Natural killer cell treated with Interleukin-12 subunit alpha and Interleukin-12 subunit beta and Interleukin-15 and Interleukin-18, amount 100 ng/mL, for 72 hours (primary cell): ENCODE results near the gene RUFY1. TPM values are rescaled to one million over a fixed set of nuclear protein-coding genes. Genes with fewer than 3 reads are reported as not detected.
"Not testable (repeated sequence)": the region's sequence is repeated elsewhere in the genome, so short reads cannot be mapped to it uniquely, and the experiment has no call there.

Source experiments
- ATAC-seq, 2 donors: fragments of 150-1000 bp; cut with Tn5 transposase in 1 of 2; sonication (Bioruptor Pico), chemical (Tn5 transposase) in 1 of 2; 2 replicates each; pipeline ENCODE4 v1.10.0; 2021
- DNase-seq: peaks from one replicate; pipeline ENCODE4 v3.0.0; 2022; ENCODE audit warnings: low spot score
- H3K27ac Mint-ChIP-seq, 2 donors: 1 replicate in 1 of 2; 2 replicates in 1 of 2; pipeline ENCODE4 v1.8.0; 2022; ENCODE audit warnings: mixed read lengths in 2 of 2, mild to moderate bottlenecking in 1 of 2, moderate library complexity in 1 of 2
- H3K27me3 Mint-ChIP-seq, 2 donors: 1 replicate in 1 of 2; 2 replicates in 1 of 2; pipeline ENCODE4 v1.8.0; 2022; ENCODE audit warnings: mixed read lengths in 2 of 2
- H3K36me3 Mint-ChIP-seq: one replicate; pipeline ENCODE4 v1.8.0; 2022; ENCODE audit warnings: mixed read lengths
- H3K4me1 Mint-ChIP-seq, 2 donors: 1 replicate in 1 of 2; 2 replicates in 1 of 2; pipeline ENCODE4 v1.8.0; 2022; ENCODE audit warnings: low read depth in 2 of 2, mixed read lengths in 2 of 2, mild to moderate bottlenecking in 1 of 2
- H3K4me3 Mint-ChIP-seq: one replicate; pipeline ENCODE4 v1.8.0; 2022; ENCODE audit warnings: mixed read lengths
- H3K9me3 Mint-ChIP-seq: 2 replicates; pipeline ENCODE4 v1.8.0; 2022; ENCODE audit warnings: mixed read lengths
- total RNA-seq, 2 donors: library from RNA; stranded (reverse); gene quantifications; one replicate each; pipeline ENCODE4 v1.2.3, GENCODE V29; 2022

The RUFY1 gene
- total RNA-seq, 2 donors from 2014 or later, result 29.2 to 41.0 TPM

DNA sequence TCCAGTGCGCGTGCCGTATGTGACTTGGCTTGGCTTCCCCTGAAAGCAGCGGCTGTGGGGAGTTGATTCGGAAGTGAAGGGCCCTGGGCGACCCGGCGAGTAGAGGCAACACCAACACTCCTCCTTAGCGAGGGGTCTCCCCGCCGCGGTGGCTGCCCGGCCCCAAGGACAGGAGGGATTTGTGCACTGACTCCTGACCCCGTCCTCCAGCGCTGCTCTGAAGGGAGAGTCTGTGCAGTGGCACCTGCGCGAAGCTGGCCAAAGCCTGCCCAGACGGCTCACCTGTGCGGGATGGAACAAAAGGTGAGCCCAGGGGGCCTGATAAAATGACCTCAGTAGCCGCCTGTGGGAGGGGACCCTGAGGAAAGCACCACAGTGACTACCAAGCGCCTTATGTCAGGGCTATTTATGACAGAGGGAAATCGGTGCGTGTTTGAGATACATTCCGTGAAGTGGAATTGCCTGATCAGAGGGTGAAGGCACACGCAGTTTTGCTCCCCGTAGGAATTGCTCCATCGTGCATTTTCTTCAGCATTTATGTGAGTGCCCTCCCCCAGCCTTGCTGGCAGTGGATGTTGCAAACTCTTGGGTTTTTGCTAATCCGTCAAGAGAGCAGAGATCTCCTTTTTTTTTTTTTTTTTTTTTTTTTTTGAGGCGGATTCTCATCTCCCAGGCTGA lies 108.0 kb downstream of the RUFY1 start:
- DNase-seq, H3K4me1 Mint-ChIP-seq, H3K27ac Mint-ChIP-seq, H3K27me3 Mint-ChIP-seq, H3K9me3 Mint-ChIP-seq, H3K36me3 Mint-ChIP-seq: not testable (repeated sequence)
- peak overlapping the region; percentile 67 for H3K4me3 Mint-ChIP-seq
- ATAC-seq, result peak in 1 of 2 donors; percentile 78

Other genes with a start within 250 kb of the RUFY1 start
- not detected for gene ADAMTS2, start 205.1 kb upstream of the RUFY1 start, total RNA-seq
- gene HNRNPH1, start 73.1 kb downstream of the RUFY1 start, total RNA-seq, result 1,000 to 10,000 TPM in 1 of 2 donors, 100 to 1,000 TPM in 1; 874 to 1,296 TPM
- 1 to 10 TPM in 1 of 2 donors, not detected in 1; 1.6 TPM for gene CBY3, start 130.5 kb downstream of the RUFY1 start, total RNA-seq
- gene CANX, start 148.4 kb downstream of the RUFY1 start, total RNA-seq, result 100 to 1,000 TPM; 633 to 749 TPM
- gene MAML1, start 182.3 kb downstream of the RUFY1 start, total RNA-seq, result 10 to 100 TPM; 31.4 to 41.1 TPM
- gene LTC4S, start 243.4 kb downstream of the RUFY1 start, total RNA-seq, result 1 to 10 TPM; 2.9 to 4.0 TPM